GM21786 (cell line): Measurements from ENCODE around the gene ATG10.
"Not testable (repeated sequence)": the region's sequence is repeated elsewhere in the genome, so short reads cannot be mapped to it uniquely, and the experiment has no call there.

Source experiments
- ATAC-seq: cut with Tn5 transposase; IDR thresholded peaks from one replicate; pipeline ENCODE4 v1.9.1; 2021; ENCODE audit not compliant: unreplicated experiment

ATG10 gene

GRCh38 chr5:82111191-82111590 is 139.4 kb downstream of the ATG10 start:
- ATAC-seq, result peak; percentile 65

- ATAC-seq, result no peak
Observed at GRCh38 chr5:82115858-82116257, 144.0 kb downstream of the ATG10 start.

GRCh38 chr5:82119889-82120288 is 148.1 kb downstream of the ATG10 start:
- ATAC-seq, result no peak

- no peak for ATAC-seq
Observed at GRCh38 chr5:82129723-82130285, 158.0 kb downstream of the ATG10 start.

- ATAC-seq, result no peak
Observed at GRCh38 chr5:82130602-82131001, 158.8 kb downstream of the ATG10 start.

GRCh38 chr5:82137205-82137604 is 165.4 kb downstream of the ATG10 start:
- ATAC-seq, result no peak

- not testable (repeated sequence) for ATAC-seq
Observed at GRCh38 chr5:82139837-82140236, 168.0 kb downstream of the ATG10 start.

GRCh38 chr5:82142217-82142841 is 170.5 kb downstream of the ATG10 start:
- ATAC-seq, result no peak

GRCh38 chr5:82142928-82143577 is 171.2 kb downstream of the ATG10 start:
- no peak for ATAC-seq

- no peak for ATAC-seq
Observed at GRCh38 chr5:82147860-82148573, 176.2 kb downstream of the ATG10 start.

- no peak for ATAC-seq
Observed at GRCh38 chr5:82149434-82149833, 177.6 kb downstream of the ATG10 start.

- no peak for ATAC-seq
Observed at GRCh38 chr5:82150559-82150958, 178.7 kb downstream of the ATG10 start.

- no peak for ATAC-seq
Observed at GRCh38 chr5:82151204-82151603, 179.4 kb downstream of the ATG10 start.

GRCh38 chr5:82151662-82152061 is 179.8 kb downstream of the ATG10 start:
- ATAC-seq, result no peak

GRCh38 chr5:82152978-82153481 is 181.2 kb downstream of the ATG10 start:
- ATAC-seq, result no peak

- ATAC-seq, result no peak
Observed at GRCh38 chr5:82154776-82155175, 183.0 kb downstream of the ATG10 start.

- ATAC-seq, result no peak
Observed at GRCh38 chr5:82155305-82155704, 183.5 kb downstream of the ATG10 start.

- ATAC-seq, result no peak
Observed at GRCh38 chr5:82156874-82157273, 185.1 kb downstream of the ATG10 start.

GRCh38 chr5:82158755-82159413 is 187.1 kb downstream of the ATG10 start:
- no peak for ATAC-seq

- no peak for ATAC-seq
Observed at GRCh38 chr5:82160948-82161347, 189.1 kb downstream of the ATG10 start.

GRCh38 chr5:82162573-82162972 is 190.8 kb downstream of the ATG10 start:
- ATAC-seq, result no peak
